A673 (cell line): ENCODE results near the gene CACHD1. TPM values are rescaled to one million over a fixed set of nuclear protein-coding genes. Genes with fewer than 3 reads are reported as not detected.
A peak's percentile ranks its signal among the peaks of the same experiment; 100 is the strongest.

Experiments used
- BruUV-seq: library from RNA; stranded (reverse); fragments of 400-500 nt; replicated peaks from 2 replicates; lab custom pipeline; 2021; lab: Mats Ljungman, UMichigan
- CTCF ChIA-PET: fragments of 300-600 bp; sonication (Branson Sonifier 250); formaldehyde crosslinking; loops from one replicate; lab custom pipeline; 2022; ENCODE audit warnings: antibody characterized with exemption; lab: Charles Lee
- POLR2A ChIA-PET: fragments of 300-600 bp; sonication (Branson Sonifier 250); formaldehyde crosslinking; loops from one replicate; lab custom pipeline; 2022; ENCODE audit warnings: antibody characterized with exemption; ENCODE audit not compliant: low non-redundant PET; lab: Charles Lee
- DNase-seq: peaks from one replicate; pipeline ENCODE4 v3.0.0-alpha.2; 2015; ENCODE audit warnings: low spot score
- H3K27ac ChIP-seq: fragments of 200-600 bp; sonication (generic); 2 replicates; pipeline ENCODE4 v1.5.1; 2016; ENCODE audit warnings: mixed run types, low read depth, mild to moderate bottlenecking, mixed read lengths, antibody characterized with exemption, low read length; ENCODE audit not compliant: poor library complexity, severe bottlenecking
- H3K27me3 ChIP-seq: fragments of 200-600 bp; sonication (generic); replicated peaks from 2 replicates; pipeline ENCODE4 v1.6.1; 2017; ENCODE audit warnings: mixed run types, low read depth, mild to moderate bottlenecking, mixed read lengths, antibody characterized with exemption, low read length; ENCODE audit not compliant: insufficient read depth, poor library complexity
- H3K36me3 ChIP-seq: fragments of 200-600 bp; sonication (generic); 2 replicates; pipeline ENCODE4 v1.6.1; 2016; ENCODE audit warnings: mixed run types, mild to moderate bottlenecking, mixed read lengths, antibody characterized with exemption, low read length; ENCODE audit not compliant: insufficient read depth, poor library complexity, severe bottlenecking
- H3K4me1 ChIP-seq: fragments of 200-600 bp; sonication (generic); 2 replicates; pipeline ENCODE4 v1.6.1; 2017; ENCODE audit warnings: mixed run types, mild to moderate bottlenecking, mixed read lengths, antibody characterized with exemption, low read length; ENCODE audit not compliant: insufficient read depth, poor library complexity, severe bottlenecking
- H3K4me3 ChIP-seq: fragments of 200-600 bp; sonication (generic); 2 replicates; pipeline ENCODE4 v1.5.1; 2016; ENCODE audit warnings: low read depth, mixed run types, mild to moderate bottlenecking, mixed read lengths, low read length; ENCODE audit not compliant: poor library complexity, severe bottlenecking
- H3K9me3 ChIP-seq: fragments of 200-600 bp; sonication (generic); 2 replicates; pipeline ENCODE4 v1.6.1; 2016; ENCODE audit warnings: mixed run types, low read depth, mild to moderate bottlenecking, mixed read lengths, antibody characterized with exemption, low read length; ENCODE audit not compliant: poor library complexity, severe bottlenecking
- EZH2 ChIP-seq: fragments of 200-600 bp; sonication (generic); IDR thresholded peaks from 2 replicates; pipeline ENCODE4 v1.6.1; 2017; ENCODE audit warnings: borderline replicate concordance, low read depth, mild to moderate bottlenecking, mixed read lengths, antibody characterized with exemption, low read length; ENCODE audit not compliant: poor library complexity, severe bottlenecking
- intact Hi-C: fragments of 100-400 bp; cut with micrococcal nuclease; formaldehyde crosslinking; loops from one replicate; pipeline ENCODE4 v1.10.0; 2022; ENCODE audit not compliant: unreplicated experiment
- total RNA-seq: library from RNA; stranded (reverse); gene quantifications from 2 replicates; pipeline ENCODE4 v1.2.3, GENCODE V29; 2021
- TF ChIP-seq, protein P1 (sequence below): fragments of 300-800, 200-600 bp; sonication (generic); conservative IDR thresholded peaks from 2 replicates; pipeline ENCODE4 v1.5.1; 2017; ENCODE audit warnings: low read depth, mild to moderate bottlenecking, antibody characterized with exemption, low read length, moderate library complexity, mixed read lengths

The CACHD1 gene
- total RNA-seq, 1 experiment from 2014 or later, result 39.2 TPM

DNA sequence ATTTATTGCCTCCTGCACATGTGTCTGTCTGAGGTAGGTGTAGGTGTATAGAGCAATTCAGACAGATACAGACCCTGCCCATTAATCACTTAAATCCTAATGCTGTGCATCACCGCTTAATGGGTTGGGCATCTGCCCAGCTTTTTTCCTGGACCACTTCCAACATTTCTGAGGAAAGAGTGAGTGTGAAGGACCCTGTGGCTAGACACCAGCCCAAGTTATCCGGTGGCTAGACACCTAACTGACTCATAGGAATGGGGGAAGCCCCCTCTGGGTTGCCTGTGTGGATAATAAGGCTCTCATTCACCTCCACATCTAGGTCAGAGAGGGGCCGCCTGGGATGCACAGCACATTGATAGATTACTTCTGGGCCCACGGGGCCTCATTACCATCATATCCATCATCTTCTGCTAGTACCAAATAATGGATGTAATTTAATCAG is 153.8 kb downstream of the CACHD1 start:
- Histone ChIP-seq H3K36me3 (no peaks in the 10 kb centered on the region), H3K4me3 (no peak overlapping the region), H3K4me1 (no peaks in the 10 kb centered on the region), H3K27me3 (no peaks in the 10 kb centered on the region), H3K9me3 (no peaks in the 10 kb centered on the region), H3K27ac (no peak overlapping the region)
- ChIA-PET POLR2A (no interaction called here), CTCF (no interaction called here)
- DNase-seq, result peak; percentile 56
- intact Hi-C loops, result no loop called here
- BruUV-seq, result no TSS peak
- TF ChIP-seq, protein P1, sequence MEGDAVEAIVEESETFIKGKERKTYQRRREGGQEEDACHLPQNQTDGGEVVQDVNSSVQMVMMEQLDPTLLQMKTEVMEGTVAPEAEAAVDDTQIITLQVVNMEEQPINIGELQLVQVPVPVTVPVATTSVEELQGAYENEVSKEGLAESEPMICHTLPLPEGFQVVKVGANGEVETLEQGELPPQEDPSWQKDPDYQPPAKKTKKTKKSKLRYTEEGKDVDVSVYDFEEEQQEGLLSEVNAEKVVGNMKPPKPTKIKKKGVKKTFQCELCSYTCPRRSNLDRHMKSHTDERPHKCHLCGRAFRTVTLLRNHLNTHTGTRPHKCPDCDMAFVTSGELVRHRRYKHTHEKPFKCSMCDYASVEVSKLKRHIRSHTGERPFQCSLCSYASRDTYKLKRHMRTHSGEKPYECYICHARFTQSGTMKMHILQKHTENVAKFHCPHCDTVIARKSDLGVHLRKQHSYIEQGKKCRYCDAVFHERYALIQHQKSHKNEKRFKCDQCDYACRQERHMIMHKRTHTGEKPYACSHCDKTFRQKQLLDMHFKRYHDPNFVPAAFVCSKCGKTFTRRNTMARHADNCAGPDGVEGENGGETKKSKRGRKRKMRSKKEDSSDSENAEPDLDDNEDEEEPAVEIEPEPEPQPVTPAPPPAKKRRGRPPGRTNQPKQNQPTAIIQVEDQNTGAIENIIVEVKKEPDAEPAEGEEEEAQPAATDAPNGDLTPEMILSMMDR, result no peak
- TF ChIP-seq EZH2, result no peak

DNA sequence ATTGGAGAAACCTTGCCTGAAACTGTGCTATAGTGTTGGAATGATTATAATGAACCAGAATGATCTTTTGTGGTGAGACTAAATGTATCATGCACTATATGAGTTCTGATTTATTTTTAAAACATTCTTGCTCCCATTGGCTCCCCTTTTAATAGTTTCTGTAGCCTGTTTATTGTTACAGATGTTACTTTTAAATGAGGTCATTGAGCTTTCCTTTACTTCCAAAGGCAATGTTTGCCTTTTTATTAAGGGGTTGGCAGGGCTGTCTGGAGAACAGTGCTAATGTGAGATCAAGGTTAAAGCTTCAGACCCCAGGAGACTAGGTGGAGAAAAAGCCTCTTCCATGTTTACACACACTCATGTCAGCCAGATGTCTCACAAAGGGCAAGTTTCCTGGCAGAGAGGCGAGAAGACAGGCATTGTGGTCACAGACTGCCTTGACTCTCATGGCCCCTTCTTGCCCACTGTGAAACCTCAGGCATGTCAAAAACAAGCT is 154.3 kb downstream of the CACHD1 start:
- Histone ChIP-seq H3K36me3 (no peaks in the 10 kb centered on the region), H3K27me3 (no peaks in the 10 kb centered on the region), H3K4me1 (no peaks in the 10 kb centered on the region), H3K4me3 (no peak overlapping the region), H3K27ac (no peak overlapping the region), H3K9me3 (no peaks in the 10 kb centered on the region)
- TF ChIP-seq, protein P1, result no peak
- TF ChIP-seq EZH2, result no peak
- ChIA-PET POLR2A (no interaction called here), CTCF (no interaction called here)
- intact Hi-C loops, result no loop called here
- no peak for DNase-seq
- no TSS peak for BruUV-seq

DNA sequence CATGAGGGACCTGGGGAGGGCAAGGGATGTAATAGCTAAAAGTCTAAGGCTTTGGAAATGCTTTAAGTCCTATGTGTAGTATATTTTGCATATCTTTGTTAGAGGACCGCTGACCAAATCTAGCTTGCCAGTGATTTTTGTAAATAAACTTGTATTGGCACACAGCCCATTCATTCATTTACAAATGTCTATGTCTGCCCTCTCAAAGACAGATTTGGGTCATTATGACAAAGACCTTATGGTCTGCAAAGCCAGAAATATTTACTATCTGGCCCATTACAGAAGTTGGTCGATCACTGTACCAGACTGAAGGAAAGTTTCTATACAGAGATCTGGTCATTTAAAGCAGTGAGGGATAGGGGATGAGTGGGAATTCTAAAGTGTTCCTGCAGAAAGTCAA is 154.9 kb downstream of the CACHD1 start:
- TF ChIP-seq, protein P1, result no peak
- no peak for TF ChIP-seq EZH2
- H3K27me3 ChIP-seq, result no peaks in the 10 kb centered on the region
- H3K9me3 ChIP-seq, result no peaks in the 10 kb centered on the region
- no peak overlapping the region for H3K27ac ChIP-seq
- intact Hi-C loops, result no loop called here
- no peaks in the 10 kb centered on the region for H3K36me3 ChIP-seq
- no TSS peak for BruUV-seq
- no peak for DNase-seq
- peaks cover 4% of the 10 kb centered on the region for H3K4me1 ChIP-seq
- ChIA-PET POLR2A (no interaction called here), CTCF (no interaction called here)
- H3K4me3 ChIP-seq, result no peak overlapping the region
